ENCODE results near the gene C1QTNF6.

The C1QTNF6 gene

DNA sequence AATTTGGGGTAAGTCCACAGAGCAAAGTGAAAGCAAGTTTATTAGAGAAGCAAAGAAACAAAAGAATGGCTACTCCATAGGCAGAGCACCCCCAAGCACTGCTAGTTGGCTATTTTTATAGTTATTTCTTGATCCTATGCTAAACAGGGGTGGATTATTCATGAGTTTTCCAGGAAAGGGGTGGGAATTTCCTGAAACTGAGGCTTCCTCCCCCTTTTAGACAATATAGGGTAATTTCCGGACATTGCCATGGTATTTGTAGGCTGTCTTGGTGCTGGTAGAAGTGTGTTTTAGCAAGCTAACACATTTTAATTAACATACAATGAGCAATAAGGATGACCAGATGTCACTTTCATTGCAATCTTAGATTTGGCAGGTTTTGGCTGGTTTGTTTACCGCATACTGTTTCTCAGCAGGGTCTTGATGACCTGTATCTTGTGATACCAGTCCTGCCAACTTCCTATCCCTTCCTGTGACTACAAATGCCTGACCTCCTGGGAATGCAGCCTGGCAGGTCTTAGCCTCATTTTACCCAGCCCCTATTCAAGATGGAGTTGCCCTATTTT, 937 bp upstream of the C1QTNF6 start:
- DNase-seq = no peak

DNA sequence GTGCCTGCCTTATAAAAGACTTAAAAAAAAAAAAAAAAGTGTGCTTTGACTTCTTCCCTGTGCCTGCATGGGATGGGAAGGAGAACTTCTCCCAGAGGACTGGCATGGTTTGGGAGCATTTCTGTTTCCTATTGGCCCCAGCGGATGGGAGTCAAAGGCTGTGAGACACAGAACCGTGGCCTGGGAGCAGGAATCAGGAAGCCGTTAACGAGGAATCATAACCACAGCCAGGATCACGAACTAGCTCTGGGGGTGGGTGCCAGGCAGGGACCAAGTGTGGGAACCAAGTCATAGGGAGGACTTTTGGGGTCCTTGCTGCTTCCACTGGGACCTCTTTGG, 526 bp downstream of the C1QTNF6 start:
- DNase-seq = no peak

GRCh38 chr22:37186997-37187522, 987 bp downstream of the C1QTNF6 start:
- DNase-seq = no peak

- peak in 2 of 3 experiments; percentile 8 to 16 for DNase-seq
Measured at GRCh38 chr22:37186228-37186996, 1.6 kb downstream of the C1QTNF6 start.

DNA sequence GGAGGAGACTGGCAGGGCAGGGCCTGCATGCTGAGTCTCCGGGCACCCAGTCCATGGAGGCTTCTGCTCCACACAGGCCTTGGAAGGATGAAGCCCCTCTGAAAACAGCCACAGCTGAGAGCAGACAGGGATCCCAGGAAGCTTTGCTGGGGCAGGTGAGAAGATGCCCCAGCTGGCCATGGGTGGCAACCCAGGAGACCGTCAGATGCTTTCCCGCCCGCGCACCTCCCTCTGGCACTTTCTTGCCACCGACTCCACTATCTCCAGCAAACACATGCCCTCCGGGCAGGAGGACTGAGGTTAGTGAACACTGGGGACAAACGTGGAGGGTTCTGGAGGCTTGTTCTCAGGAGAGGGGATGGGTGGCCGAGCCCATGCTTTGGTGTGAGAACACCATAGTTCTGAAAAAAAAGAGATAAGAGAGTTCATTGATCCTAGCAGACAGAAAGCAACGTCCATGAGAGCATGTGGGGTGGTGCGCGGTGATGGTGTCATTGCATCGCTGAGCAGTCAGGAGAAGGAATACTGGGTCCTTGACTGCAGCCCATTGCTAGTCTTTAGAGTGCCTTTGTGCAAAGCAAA, 2.3 kb downstream of the C1QTNF6 start:
- DNase-seq = no peak

DNA sequence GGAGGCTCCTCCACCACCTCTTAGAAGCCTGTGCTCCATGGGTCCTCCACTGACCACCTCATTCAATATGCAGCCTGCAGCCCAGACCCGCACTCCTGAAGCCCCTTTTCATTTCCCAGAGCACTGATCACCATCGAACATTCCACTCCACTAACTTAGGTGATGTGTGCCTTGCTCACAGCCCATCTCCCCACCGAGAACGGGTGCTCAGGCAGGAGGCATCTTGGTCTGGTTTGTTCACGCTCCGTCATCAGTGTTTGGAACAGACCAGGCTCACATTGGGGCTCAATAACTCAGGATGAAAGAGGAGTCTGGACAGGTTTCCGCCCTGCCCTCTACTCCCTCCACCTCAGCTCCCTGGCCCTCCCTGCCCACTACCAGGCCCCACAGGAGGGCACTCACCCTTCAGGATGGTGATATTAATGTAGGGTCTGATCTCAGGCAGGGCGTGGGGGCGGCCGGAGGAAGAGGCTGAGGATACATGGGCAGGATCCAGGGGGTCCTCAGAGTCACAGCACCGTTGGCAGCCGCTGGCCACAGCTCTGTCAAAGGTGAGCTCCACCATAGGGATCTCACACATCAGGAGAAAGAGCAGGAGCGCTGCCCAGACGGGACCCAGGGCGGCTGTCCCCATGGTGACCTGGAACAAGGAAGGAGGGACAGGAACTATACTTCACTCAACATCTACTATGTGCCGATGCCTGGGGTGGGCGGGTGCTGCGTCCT, 3.1 kb downstream of the C1QTNF6 start:
- DNase-seq = no peak

DNA sequence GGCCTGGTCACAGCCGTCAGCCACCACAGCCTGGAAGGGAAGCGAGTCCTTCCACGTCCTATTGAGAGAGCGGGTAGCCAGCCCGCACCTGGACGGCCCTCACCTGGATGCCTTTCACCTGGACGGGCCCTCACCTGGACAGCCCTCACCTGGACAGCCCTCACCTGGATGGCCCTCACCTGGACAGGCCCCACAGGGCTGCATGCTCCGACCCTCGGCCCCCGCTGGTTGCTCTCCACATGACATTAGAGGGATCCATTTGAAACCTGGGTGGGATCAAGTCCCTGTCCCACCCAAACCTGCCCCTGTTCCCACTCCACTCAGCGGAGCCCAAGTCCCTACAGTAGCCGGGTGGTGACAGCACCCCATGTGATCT, 3.7 kb downstream of the C1QTNF6 start:
- DNase-seq = no peak

- DNase-seq = no peak
Measured at GRCh38 chr22:37183432-37184379, 4.3 kb downstream of the C1QTNF6 start.

DNA sequence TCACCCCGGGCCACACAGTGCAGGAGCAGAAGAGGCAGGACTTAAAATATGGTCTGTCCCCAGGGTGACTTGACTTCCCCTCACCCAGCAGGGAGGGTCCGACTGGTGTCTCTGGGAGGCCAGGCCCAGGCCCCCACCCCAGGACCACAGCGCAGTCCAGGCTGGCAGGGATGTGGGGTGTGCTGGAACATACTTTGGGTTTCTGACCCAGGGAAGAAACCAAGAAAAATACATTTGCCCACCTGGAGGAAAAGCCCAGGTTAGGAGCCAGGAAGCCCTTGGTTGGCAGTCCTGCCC, 5.2 kb downstream of the C1QTNF6 start:
- DNase-seq = no peak

- DNase-seq = no peak
Measured at GRCh38 chr22:37182101-37182948, 5.7 kb downstream of the C1QTNF6 start.

- no peak for DNase-seq
Measured at GRCh38 chr22:37181681-37182080, 6.4 kb downstream of the C1QTNF6 start.

DNA sequence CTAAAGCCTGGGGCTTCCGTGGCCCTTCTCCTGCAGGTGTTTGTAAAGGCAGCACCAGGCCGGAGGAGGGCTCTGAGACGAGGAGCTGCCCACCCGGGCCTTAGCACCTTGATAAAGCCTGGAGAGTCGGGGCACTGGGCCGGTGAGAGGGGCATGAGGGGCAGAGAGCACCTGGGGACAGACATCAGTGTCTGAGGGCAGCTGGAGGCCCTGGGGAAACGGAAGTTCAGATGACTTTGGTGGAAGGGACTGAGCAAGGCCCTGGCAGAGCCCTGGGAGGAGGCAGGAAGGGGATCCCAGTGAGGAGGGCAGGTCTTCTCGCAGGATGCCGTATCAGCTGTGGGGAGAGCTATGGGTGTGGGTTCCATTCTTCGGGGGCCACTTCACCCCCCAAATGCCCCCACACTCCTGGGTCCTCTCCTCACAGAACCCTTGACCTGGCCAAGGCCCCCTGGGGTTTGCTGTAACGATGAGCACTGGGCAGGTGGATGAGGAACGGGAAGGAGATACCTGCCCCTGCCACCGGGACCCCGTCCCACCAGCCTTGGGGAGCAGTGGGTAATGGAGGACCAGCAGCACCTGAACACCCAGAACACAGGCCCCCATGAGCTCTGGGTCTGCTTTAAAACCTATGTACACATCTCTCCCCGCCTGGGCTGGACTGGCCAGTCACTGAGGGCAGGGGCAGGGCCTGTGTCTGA, 7.4 kb downstream of the C1QTNF6 start:
- no peak for DNase-seq

DNA sequence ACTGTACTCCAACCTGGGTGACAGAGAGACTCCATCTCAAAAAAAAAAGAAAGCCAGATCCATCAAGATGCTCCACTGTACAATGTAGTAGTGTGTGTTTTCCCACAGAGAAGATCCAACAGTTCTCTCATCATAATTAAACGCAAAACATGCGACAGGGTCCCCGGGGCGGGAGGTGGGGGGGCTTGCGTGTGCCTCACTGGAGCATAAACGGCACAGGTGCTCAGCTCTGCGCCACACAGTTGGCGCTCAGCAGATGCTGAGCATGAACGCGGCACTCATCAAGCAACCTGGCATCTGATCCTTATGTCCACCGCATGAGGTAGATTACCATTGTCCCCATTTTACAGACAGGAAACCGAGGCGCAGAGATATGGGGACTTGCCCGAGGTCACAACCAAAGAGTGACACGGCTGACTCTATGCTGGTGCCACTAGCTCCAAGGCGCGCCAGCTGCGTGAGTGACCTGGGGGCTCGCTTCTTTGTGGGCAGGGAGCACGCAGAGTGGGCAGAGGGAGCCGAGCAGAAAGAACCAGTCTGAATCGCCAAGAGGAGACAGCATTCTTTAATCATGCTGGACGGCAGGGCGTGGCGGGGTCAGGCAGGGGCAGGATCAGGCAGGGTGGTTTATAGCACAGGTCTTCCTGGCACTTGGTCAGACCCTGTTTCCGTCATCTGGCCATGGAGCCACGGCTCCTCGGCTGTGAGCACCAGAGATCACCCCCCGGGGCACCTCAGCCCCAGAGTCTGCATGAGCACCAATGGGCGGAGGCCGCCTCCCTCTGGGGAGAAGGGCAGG, 8.2 kb downstream of the C1QTNF6 start:
- DNase-seq = no peak

GRCh38 chr22:37179126-37179470, 8.9 kb downstream of the C1QTNF6 start:
- no peak for DNase-seq

DNA sequence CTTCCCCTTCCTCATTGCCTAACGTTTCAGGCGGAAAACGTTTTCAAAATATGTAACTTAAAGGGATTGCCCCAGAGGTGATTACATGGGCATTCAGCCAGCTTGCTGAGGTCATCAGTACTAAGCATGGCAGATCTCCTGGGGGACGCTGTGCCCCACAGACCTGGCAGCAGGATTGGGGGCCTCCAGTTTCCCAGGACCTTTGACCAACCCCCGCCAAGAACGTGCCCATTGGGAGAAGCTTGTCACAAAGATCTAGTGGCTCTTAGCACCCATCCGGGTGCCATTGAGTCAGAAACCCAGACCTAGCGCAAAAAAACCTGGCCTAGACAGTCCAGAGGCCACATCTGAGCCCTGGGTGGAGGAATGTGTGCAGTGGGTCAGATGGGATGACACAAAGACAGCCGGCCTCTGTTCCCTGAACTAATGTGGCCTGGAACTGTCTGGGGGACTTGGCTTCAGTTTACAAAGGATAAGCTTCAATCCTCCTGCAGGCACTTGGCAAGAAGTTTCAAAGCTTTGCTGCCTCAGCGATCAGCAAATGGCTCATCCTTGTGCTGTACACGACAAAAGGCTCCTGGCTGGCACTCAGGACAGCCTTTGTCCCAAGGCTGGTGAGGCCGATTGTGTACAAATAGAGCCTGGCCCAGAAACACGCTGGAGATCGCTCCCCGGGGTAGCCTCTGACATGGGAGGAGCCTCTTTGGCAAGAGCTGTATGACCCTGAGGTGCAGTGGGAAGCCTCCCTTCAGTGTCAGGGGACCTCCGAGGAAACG, 9.5 kb downstream of the C1QTNF6 start:
- no peak for DNase-seq

DNA sequence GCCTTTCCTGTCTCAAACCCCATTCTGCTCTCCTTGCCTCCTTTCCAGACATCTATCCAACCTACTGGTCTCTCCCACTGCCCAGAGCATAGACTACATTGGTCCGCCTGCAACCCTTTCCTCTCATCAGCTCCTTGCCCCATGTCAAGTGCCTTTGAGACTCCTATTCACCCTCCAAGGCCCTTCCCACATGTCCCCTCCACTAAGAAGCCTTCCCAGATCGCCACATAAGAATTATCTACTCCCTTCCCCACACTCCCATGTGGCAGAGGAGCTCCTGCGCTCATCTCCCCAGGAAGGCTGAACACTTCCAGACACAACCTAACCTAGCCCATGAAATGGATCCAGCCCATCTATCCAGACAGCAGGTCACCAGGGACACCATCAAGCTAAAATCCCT, 10.3 kb downstream of the C1QTNF6 start:
- no peak for DNase-seq

- DNase-seq = no peak
Measured at GRCh38 chr22:37177221-37177620, 10.8 kb downstream of the C1QTNF6 start.

DNA sequence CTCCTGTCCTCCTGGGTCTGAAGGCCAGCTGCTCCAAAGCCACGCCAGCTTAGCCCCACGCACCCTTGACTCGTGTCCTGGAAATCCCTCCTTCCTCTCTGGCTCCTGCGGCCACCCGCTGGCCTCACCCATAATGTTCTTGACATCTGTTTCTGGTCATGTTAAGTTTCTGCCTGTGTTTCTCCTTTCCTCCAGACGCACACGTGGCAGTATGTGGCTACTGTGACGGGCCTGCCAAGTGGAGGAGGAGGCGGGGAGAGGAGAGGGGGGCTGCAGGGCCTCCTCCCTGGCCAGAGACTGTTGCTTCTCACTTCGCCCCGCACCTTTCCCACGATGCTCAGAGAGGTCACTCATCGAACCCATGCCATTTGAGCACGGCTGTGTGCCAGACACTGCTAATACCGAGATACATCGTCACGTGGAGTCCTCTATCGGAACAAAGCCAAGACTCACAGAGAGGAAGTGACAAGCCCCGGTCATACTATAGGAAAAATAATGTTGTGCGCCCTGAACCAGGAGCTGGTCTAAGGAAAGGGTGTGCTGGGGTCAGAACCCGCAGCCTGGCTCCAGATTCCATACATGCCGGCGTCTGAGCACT, 11.5 kb downstream of the C1QTNF6 start:
- DNase-seq = no peak

Data from NCI-H1417 (cell line).